WERI-Rb-1 (cell line): ENCODE results near the gene TRIM9.

Experiments used
- DNase-seq: peaks from one replicate; pipeline ENCODE4 v3.0.0-alpha.2; 2020
- H3K27ac ChIP-seq: fragments of 250-450 bp; sonication (Bioruptor Pico); 2 replicates; pipeline ENCODE4 v1.5.1; 2020; ENCODE audit warnings: mild to moderate bottlenecking, moderate library complexity
- H3K27me3 ChIP-seq: fragments of 250-450 bp; sonication (Bioruptor Pico); 2 replicates; pipeline ENCODE4 v1.5.1; 2021; ENCODE audit warnings: mild to moderate bottlenecking, low read depth, moderate library complexity; ENCODE audit not compliant: insufficient read depth, severe bottlenecking
- H3K36me3 ChIP-seq: fragments of 250-450 bp; sonication (Bioruptor Pico); 2 replicates; pipeline ENCODE4 v1.5.1; 2020; ENCODE audit warnings: mild to moderate bottlenecking, moderate library complexity
- H3K4me3 ChIP-seq: 2 replicates; pipeline ENCODE4 v1.5.1; 2011; ENCODE audit warnings: low read depth, mild to moderate bottlenecking, control low read depth, low read length
- H3K9me3 ChIP-seq: fragments of 250-450 bp; sonication (Bioruptor Pico); 2 replicates; pipeline ENCODE4 v1.5.1; 2021; ENCODE audit warnings: mild to moderate bottlenecking, moderate library complexity; ENCODE audit not compliant: severe bottlenecking
- CTCF ChIP-seq: IDR thresholded peaks from 2 replicates; pipeline ENCODE4 v1.5.1; 2011; ENCODE audit warnings: low read depth, mild to moderate bottlenecking, control low read depth, inconsistent platforms, low read length

TRIM9 gene

DNA sequence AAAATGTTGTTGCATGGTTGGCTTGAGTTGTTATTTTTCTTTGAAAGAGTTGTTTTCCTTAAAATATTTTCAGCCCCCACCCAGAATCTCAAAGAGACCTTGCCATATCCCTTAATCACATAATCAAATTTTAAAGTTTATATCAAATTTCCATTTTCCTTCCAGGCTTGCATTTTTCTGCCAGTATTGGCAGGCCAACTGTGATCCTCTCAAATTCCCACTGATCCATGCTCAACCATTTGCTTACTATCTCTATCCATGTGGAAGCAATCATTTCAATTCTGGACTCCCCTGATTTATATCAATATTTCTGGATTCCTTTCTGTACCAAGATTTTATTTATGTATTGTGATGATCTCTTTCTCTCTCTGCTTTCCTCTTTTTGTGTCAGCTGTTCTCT is 86.5 kb downstream of the TRIM9 start:
- no peak for DNase-seq
- H3K36me3 ChIP-seq: no peaks in the 10 kb centered on the region; the same call in 1 of the 2 replicates
- no peaks in the 10 kb centered on the region for H3K9me3 ChIP-seq
- H3K27ac ChIP-seq: peak overlapping the region; percentile 74; the same call in 1 of the 2 replicates
- no peak overlapping the region for H3K4me3 ChIP-seq
- no peak for TF ChIP-seq CTCF
- H3K27me3 ChIP-seq: no peaks in the 10 kb centered on the region

- H3K4me3 ChIP-seq: no peak overlapping the region
- H3K27me3 ChIP-seq: no peaks in the 10 kb centered on the region
- H3K9me3 ChIP-seq: no peaks in the 10 kb centered on the region
- H3K27ac ChIP-seq: peak overlapping the region; percentile 74
- no peaks in the 10 kb centered on the region; the same call in 1 of the 2 replicates for H3K36me3 ChIP-seq
- DNase-seq: peak; percentile 87
- TF ChIP-seq CTCF: no peak
Measured at GRCh38 chr14:51006781-51007211, 88.1 kb downstream of the TRIM9 start.

DNA sequence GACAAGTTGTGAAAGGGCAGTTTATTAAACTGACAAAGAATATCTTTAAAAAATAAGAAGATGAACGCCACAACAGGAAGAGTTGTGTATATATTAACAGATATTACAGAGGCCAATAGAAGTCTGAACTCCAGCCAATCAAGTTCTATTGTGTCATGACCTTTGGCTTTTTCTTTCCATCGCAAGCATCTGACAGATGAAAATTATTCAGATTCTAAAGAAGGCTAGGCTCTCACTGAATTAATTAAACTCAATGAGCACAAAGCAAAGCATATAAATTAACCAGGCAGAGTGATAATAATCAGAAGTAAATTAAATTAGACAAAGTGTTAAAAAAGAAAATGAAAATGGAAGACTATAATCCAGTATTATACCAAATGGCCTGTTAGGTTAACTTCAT is 88.6 kb downstream of the TRIM9 start:
- no peak for DNase-seq
- Histone ChIP-seq H3K27me3 (no peaks in the 10 kb centered on the region), H3K4me3 (no peak overlapping the region), H3K9me3 (no peaks in the 10 kb centered on the region), H3K36me3 (no peaks in the 10 kb centered on the region; the same call in 1 of the 2 replicates), H3K27ac (peak overlapping the region; percentile 74)
- TF ChIP-seq CTCF: no peak

DNA sequence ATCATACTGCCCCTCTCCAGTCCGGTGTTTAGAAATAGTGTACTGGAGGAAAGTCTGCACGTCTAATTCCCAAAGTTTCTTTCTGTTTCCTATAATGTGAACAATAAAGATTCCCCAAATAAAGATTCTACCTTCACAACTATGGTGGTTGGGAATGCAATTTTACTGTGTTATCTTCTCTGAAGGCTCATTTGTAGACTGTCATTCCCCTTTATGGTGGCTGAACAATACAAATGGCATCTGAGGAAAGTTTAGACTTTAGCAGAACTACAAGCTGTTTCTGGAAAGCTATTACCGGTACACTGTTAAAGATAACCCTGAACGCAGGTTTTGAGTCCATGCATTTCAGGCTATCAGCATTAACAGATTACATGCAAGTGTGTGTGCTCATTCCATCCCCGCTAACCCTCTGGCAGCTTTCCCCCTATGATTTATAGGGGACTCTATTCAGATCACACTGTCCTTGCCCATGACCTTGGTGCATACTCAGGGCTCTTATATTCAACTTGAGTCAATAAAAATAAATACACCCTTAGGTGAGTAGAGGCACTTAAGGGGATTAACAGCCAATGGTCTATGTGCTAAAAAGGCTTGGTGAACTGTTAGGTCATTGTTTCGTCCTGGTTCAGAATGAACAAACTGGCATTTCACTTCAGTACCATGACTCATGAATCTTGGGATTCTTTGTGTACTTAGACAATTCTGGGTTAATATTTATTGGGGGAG is 89.9 kb downstream of the TRIM9 start:
- peak; percentile 42 for DNase-seq

DNA sequence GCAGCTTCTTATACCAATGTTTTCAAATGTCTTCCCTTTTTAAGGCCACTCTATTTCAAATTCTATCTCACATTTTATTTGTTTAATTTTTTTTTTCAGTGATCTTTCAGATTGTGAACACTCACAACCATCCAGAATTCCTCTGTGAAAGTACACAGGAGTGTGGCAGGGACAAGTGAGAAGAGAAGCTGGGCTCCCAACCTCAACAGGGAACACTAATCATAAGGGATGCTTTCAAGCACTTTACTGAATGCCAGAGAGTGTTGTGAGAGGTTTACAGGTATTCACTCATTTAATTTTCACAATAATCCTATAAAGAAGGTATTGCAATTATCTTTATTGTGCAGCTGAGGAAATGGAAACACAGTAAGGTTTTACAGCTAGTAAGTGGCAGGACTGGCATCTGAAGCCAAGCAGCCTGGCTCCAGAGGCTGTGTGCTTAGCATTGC is 90.5 kb downstream of the TRIM9 start:
- no peaks in the 10 kb centered on the region for H3K9me3 ChIP-seq
- H3K27me3 ChIP-seq: no peaks in the 10 kb centered on the region
- peaks cover 6% of the 10 kb centered on the region; the same call in 1 of the 2 replicates for H3K36me3 ChIP-seq
- H3K27ac ChIP-seq: peak overlapping the region; percentile 74
- H3K4me3 ChIP-seq: no peak overlapping the region
- no peak for DNase-seq
- no peak for TF ChIP-seq CTCF

More for the DNA sequence above, 89.9 kb downstream of the TRIM9 start:
- H3K4me3 ChIP-seq: no peak overlapping the region
- H3K9me3 ChIP-seq: no peaks in the 10 kb centered on the region
- H3K36me3 ChIP-seq: peaks cover 6% of the 10 kb centered on the region
- no peaks in the 10 kb centered on the region for H3K27me3 ChIP-seq
- TF ChIP-seq CTCF: no peak
- H3K27ac ChIP-seq: peak overlapping the region; percentile 74
